WTC11 (cell line): Measurements from ENCODE around the gene OPN5.

Experiments used
- ATF1 ChIP-seq: sonication (generic); formaldehyde crosslinking; IDR thresholded peaks from 2 replicates; pipeline ENCODE4 v1.8.1; 2023; ENCODE audit warnings: mild to moderate bottlenecking, moderate library complexity, missing genetic modification reagents
- CREB1 ChIP-seq: sonication (generic); formaldehyde crosslinking; IDR thresholded peaks from 2 replicates; pipeline ENCODE4 v1.8.0; 2023; ENCODE audit warnings: mild to moderate bottlenecking, missing genetic modification reagents
- ELF4 ChIP-seq: sonication (generic); formaldehyde crosslinking; IDR thresholded peaks from 2 replicates; pipeline ENCODE4 v1.8.1; 2022; ENCODE audit warnings: low read depth, mild to moderate bottlenecking, moderate library complexity, missing genetic modification reagents
- ETV6 ChIP-seq: sonication (generic); formaldehyde crosslinking; IDR thresholded peaks from 2 replicates; pipeline ENCODE4 v1.8.1; 2022; ENCODE audit warnings: mild to moderate bottlenecking, missing genetic modification reagents
- GRHL2 ChIP-seq: fragments of 250-450 bp; sonication (Bioruptor Pico); IDR thresholded peaks from 2 replicates; pipeline ENCODE4 v1.8.0; 2022; ENCODE audit warnings: mild to moderate bottlenecking, moderate library complexity; ENCODE audit not compliant: insufficient replicate concordance, severe bottlenecking
- NFYB ChIP-seq: sonication (generic); formaldehyde crosslinking; conservative IDR thresholded peaks from 2 replicates; pipeline ENCODE4 v1.8.0; 2022; ENCODE audit warnings: low read depth, missing genetic modification reagents
- ZNF232 ChIP-seq: sonication (generic); formaldehyde crosslinking; IDR thresholded peaks from 2 replicates; pipeline ENCODE4 v1.8.0; 2022; ENCODE audit warnings: mild to moderate bottlenecking, missing genetic modification reagents
- TF ChIP-seq, protein P1 (sequence below): fragments of 200-600 bp; IDR thresholded peaks from 2 replicates; pipeline ENCODE4 v1.8.0; 2022; ENCODE audit warnings: antibody characterized with exemption
- TF ChIP-seq, protein P2 (sequence below): sonication (generic); formaldehyde crosslinking; conservative IDR thresholded peaks from 2 replicates; pipeline ENCODE4 v1.8.1; 2023; ENCODE audit warnings: mild to moderate bottlenecking, low read depth, missing genetic modification reagents, moderate library complexity
- TF ChIP-seq, protein P3 (sequence below): sonication (generic); formaldehyde crosslinking; IDR thresholded peaks from 2 replicates; pipeline ENCODE4 v1.8.0; 2022; ENCODE audit warnings: mild to moderate bottlenecking, missing genetic modification reagents
- TF ChIP-seq, protein P4 (sequence below): sonication (generic); formaldehyde crosslinking; IDR thresholded peaks from 2 replicates; pipeline ENCODE4 v1.8.1; 2023; ENCODE audit warnings: mild to moderate bottlenecking, missing genetic modification reagents, moderate library complexity
- TF ChIP-seq, protein P5 (sequence below): sonication (generic); formaldehyde crosslinking; IDR thresholded peaks from 2 replicates; pipeline ENCODE4 v1.8.1; 2022; ENCODE audit warnings: low read depth, missing genetic modification reagents, borderline replicate concordance
- TF ChIP-seq, protein P6 (sequence below): sonication (generic); formaldehyde crosslinking; IDR thresholded peaks from 2 replicates; pipeline ENCODE4 v1.8.0; 2022; ENCODE audit warnings: mild to moderate bottlenecking, missing genetic modification reagents
- TF ChIP-seq, protein P7 (sequence below): sonication (generic); formaldehyde crosslinking; IDR thresholded peaks from 2 replicates; pipeline ENCODE4 v1.8.1; 2022; ENCODE audit warnings: mild to moderate bottlenecking, missing genetic modification reagents, moderate library complexity, borderline replicate concordance

DNA sequence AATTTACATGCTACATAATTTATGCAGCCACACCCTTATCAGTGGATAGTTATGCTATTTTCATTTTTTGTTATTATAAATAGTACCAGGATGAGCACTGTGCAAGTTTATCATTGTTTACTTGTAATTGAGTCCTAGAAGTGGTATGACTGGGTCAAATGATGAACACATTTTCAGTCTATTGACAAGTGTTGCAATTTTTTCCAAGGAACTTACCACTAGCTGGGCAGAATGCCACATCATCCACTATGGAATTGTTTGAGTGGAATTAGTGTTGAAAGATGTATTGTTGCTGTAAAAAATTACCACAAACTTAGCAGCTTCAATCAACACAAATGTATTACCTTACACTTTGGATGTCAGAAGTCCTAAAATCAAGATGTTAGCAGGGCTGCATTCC is 38.1 kb upstream of the OPN5 start:
- TF ChIP-seq, protein P1, sequence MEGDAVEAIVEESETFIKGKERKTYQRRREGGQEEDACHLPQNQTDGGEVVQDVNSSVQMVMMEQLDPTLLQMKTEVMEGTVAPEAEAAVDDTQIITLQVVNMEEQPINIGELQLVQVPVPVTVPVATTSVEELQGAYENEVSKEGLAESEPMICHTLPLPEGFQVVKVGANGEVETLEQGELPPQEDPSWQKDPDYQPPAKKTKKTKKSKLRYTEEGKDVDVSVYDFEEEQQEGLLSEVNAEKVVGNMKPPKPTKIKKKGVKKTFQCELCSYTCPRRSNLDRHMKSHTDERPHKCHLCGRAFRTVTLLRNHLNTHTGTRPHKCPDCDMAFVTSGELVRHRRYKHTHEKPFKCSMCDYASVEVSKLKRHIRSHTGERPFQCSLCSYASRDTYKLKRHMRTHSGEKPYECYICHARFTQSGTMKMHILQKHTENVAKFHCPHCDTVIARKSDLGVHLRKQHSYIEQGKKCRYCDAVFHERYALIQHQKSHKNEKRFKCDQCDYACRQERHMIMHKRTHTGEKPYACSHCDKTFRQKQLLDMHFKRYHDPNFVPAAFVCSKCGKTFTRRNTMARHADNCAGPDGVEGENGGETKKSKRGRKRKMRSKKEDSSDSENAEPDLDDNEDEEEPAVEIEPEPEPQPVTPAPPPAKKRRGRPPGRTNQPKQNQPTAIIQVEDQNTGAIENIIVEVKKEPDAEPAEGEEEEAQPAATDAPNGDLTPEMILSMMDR = no peak
- no peak for TF ChIP-seq ETV6
- TF ChIP-seq, protein P2, sequence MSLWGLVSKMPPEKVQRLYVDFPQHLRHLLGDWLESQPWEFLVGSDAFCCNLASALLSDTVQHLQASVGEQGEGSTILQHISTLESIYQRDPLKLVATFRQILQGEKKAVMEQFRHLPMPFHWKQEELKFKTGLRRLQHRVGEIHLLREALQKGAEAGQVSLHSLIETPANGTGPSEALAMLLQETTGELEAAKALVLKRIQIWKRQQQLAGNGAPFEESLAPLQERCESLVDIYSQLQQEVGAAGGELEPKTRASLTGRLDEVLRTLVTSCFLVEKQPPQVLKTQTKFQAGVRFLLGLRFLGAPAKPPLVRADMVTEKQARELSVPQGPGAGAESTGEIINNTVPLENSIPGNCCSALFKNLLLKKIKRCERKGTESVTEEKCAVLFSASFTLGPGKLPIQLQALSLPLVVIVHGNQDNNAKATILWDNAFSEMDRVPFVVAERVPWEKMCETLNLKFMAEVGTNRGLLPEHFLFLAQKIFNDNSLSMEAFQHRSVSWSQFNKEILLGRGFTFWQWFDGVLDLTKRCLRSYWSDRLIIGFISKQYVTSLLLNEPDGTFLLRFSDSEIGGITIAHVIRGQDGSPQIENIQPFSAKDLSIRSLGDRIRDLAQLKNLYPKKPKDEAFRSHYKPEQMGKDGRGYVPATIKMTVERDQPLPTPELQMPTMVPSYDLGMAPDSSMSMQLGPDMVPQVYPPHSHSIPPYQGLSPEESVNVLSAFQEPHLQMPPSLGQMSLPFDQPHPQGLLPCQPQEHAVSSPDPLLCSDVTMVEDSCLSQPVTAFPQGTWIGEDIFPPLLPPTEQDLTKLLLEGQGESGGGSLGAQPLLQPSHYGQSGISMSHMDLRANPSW (CRISPR knock-in tag) = no peak
- TF ChIP-seq CREB1 = no peak
- TF ChIP-seq ELF4 (CRISPR knock-in tag) = no peak
- TF ChIP-seq GRHL2 (CRISPR knock-in tag) = no peak
- no peak for TF ChIP-seq ZNF232 (CRISPR knock-in tag)
- no peak for TF ChIP-seq ATF1
- TF ChIP-seq, protein P3, sequence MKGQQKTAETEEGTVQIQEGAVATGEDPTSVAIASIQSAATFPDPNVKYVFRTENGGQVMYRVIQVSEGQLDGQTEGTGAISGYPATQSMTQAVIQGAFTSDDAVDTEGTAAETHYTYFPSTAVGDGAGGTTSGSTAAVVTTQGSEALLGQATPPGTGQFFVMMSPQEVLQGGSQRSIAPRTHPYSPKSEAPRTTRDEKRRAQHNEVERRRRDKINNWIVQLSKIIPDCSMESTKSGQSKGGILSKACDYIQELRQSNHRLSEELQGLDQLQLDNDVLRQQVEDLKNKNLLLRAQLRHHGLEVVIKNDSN (CRISPR knock-in tag) = no peak
- TF ChIP-seq, protein P4, sequence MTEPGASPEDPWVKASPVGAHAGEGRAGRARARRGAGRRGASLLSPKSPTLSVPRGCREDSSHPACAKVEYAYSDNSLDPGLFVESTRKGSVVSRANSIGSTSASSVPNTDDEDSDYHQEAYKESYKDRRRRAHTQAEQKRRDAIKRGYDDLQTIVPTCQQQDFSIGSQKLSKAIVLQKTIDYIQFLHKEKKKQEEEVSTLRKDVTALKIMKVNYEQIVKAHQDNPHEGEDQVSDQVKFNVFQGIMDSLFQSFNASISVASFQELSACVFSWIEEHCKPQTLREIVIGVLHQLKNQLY (CRISPR knock-in tag) = no peak
- TF ChIP-seq, protein P5, sequence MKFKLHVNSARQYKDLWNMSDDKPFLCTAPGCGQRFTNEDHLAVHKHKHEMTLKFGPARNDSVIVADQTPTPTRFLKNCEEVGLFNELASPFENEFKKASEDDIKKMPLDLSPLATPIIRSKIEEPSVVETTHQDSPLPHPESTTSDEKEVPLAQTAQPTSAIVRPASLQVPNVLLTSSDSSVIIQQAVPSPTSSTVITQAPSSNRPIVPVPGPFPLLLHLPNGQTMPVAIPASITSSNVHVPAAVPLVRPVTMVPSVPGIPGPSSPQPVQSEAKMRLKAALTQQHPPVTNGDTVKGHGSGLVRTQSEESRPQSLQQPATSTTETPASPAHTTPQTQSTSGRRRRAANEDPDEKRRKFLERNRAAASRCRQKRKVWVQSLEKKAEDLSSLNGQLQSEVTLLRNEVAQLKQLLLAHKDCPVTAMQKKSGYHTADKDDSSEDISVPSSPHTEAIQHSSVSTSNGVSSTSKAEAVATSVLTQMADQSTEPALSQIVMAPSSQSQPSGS (CRISPR knock-in tag) = no peak
- TF ChIP-seq, protein P6, sequence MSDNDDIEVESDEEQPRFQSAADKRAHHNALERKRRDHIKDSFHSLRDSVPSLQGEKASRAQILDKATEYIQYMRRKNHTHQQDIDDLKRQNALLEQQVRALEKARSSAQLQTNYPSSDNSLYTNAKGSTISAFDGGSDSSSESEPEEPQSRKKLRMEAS (CRISPR knock-in tag) = no peak
- TF ChIP-seq NFYB (CRISPR knock-in tag) = no peak
- TF ChIP-seq, protein P7, sequence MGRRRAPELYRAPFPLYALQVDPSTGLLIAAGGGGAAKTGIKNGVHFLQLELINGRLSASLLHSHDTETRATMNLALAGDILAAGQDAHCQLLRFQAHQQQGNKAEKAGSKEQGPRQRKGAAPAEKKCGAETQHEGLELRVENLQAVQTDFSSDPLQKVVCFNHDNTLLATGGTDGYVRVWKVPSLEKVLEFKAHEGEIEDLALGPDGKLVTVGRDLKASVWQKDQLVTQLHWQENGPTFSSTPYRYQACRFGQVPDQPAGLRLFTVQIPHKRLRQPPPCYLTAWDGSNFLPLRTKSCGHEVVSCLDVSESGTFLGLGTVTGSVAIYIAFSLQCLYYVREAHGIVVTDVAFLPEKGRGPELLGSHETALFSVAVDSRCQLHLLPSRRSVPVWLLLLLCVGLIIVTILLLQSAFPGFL (CRISPR knock-in tag) = no peak
